ENCODE measurements around the gene ASMTL.
"Not testable (repeated sequence)": the region's sequence is repeated elsewhere in the genome, so short reads cannot be mapped to it uniquely, and the experiment has no call there.

Gene ASMTL

DNA sequence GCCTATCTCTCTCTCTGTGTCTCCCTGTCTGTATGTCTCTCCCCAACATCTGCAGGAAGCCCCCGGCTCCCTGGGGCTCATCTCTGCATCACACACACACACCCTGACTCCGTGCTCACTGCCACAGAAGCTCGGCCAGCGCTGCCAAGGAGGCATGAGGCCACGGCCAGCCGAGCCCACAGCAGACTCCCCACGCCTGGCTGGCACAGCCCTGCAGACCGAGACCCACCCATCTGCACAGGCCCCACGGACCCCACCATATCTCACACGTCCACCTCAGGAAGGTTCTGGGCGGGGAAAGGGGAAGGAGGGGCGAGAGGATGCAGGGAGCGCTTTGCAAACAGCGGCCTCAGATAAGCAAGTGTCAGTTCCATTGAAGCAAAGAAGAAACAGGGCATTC is 32.3 kb downstream of the ASMTL start:
- Mint-ChIP-seq H3K36me3 (ENCODE audit: low read depth) (peaks cover 53% of the 10 kb centered on the region), H3K27ac (no peak overlapping the region), H3K9me3 (peaks cover 32% of the 10 kb centered on the region), H3K4me1 (ENCODE audit: low read depth) (no peaks in the 10 kb centered on the region), H3K4me3 (no peak overlapping the region), H3K27me3 (ENCODE audit: low read depth) (no peaks in the 10 kb centered on the region)

DNA sequence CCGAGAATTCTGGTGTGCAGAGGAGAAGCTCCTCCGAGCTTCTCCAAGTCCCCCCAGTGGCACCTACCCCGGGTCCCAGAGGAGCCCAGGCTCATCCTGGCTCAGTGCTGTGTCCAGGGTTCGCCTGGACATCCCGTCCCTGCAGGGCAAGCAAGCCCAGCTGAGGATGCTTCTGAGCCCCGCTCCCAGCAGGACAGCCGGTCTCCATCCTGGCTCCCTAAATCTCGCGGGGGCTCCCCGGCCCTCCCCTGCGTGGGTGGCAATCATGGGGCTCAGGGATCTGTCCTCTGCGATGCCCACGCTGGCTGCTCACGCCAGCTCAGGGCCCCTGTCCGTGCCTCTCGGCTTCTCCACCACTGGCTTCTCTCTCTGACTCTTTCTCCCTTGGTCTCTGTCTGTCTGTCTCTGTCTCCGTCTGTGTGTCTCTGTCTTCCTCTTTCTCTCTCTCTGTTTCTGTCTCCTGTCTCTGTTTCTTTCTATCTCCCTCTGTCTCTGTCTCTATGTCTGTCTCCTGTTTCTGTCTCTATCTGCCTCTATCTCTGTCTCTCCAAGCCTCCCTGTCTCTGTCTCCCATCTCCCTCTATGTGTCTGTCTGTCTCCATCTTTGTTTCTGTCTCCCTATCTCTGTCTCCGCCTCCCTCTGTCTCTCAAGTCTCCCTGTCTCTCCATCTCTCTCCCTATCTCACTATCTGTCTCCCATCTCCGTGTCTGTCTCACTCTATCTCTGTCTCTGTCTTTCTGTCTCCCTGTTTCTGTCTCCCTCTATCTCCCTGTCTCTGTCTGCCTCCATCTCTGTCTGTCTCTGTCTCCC is 33.0 kb downstream of the ASMTL start:
- H3K4me1 Mint-ChIP-seq (ENCODE audit: low read depth): no peaks in the 10 kb centered on the region
- H3K27me3 Mint-ChIP-seq (ENCODE audit: low read depth): no peaks in the 10 kb centered on the region
- peaks cover 47% of the 10 kb centered on the region for H3K36me3 Mint-ChIP-seq (ENCODE audit: low read depth)
- peak overlapping the region; percentile 2 for H3K27ac Mint-ChIP-seq
- peaks cover 28% of the 10 kb centered on the region for H3K9me3 Mint-ChIP-seq
- H3K4me3 Mint-ChIP-seq: no peak overlapping the region

DNA sequence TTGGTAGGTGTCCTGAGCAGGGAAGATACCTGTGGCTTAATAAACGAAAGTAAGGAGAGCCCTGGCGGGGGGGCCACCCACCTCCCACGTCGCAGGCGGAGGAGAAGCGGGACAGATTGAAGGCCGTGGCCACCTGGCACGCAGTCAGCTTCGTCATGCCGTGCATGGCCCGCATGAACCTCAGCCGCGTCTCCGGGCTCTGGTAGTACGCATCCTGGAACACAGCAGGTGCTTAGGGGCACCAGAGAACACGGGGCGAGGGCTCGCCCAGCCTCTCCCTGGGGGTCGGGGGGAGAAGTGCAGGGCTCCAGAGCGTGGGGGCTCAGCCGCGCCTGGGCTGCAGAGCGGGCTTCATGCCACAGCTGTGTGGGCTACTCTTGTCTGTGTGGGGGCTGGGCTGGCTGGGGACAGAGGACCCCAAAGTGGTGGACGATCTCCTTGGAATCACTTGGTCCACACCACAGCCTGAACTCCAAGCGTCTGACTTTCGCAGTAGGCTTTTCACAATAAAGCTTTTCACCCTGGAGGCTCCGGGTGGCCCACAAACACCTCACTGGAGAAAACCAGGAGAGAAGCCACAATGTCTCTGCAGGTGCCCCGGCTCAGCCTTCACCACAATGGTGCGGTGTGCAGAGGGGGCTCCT is 33.7 kb downstream of the ASMTL start:
- Mint-ChIP-seq H3K9me3 (peaks cover 21% of the 10 kb centered on the region), H3K27me3 (ENCODE audit: low read depth) (no peaks in the 10 kb centered on the region), H3K4me1 (ENCODE audit: low read depth) (peaks cover under 1% of the 10 kb centered on the region), H3K36me3 (ENCODE audit: low read depth) (peaks cover 41% of the 10 kb centered on the region), H3K4me3 (no peak overlapping the region), H3K27ac (no peak overlapping the region)

DNA sequence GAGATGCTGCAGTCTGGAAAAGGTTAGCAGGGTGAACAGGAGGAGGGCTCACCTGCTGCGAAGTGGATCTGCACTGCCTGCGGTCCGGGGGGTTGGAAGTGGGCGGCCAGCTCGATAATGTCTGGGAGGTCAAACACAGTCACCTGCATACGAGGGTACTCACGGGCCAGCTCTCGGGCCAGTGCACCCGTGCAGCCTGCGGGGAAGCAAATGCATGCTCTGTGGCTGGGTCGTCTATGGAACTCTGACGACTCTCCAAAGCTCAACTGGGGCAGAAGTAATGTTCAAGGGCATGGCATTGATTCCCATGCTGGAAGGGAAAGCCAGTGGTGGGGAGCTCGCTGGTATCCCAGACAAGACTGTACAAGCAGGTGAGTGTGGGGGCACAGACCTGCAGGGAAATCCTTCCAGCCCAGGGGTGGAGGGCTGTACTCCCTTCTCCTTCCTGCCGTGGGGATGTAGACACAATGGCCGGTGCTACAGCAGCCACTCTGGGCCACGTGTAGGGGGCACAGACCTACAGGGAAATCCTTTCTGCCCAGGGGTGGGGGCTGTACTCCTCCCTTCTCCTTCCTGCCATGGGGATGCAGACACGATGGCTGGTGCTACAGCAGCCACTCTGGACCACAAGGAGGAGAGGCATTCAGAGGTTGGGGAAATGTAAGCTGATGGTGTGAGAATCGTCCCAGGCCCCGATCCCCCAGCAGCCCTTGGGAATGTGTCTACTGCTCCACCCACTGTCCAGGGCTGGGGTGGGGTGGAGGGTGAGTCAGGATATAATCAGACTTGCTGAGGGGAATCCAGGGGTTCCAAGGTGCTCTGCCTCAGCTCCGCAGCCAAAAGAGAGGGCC is 34.6 kb downstream of the ASMTL start:
- peaks cover 13% of the 10 kb centered on the region for H3K9me3 Mint-ChIP-seq
- H3K27me3 Mint-ChIP-seq (ENCODE audit: low read depth): no peaks in the 10 kb centered on the region
- H3K4me3 Mint-ChIP-seq: no peak overlapping the region
- H3K4me1 Mint-ChIP-seq (ENCODE audit: low read depth): peaks cover 3% of the 10 kb centered on the region
- H3K27ac Mint-ChIP-seq: no peak overlapping the region
- H3K36me3 Mint-ChIP-seq (ENCODE audit: low read depth): peaks cover 40% of the 10 kb centered on the region

DNA sequence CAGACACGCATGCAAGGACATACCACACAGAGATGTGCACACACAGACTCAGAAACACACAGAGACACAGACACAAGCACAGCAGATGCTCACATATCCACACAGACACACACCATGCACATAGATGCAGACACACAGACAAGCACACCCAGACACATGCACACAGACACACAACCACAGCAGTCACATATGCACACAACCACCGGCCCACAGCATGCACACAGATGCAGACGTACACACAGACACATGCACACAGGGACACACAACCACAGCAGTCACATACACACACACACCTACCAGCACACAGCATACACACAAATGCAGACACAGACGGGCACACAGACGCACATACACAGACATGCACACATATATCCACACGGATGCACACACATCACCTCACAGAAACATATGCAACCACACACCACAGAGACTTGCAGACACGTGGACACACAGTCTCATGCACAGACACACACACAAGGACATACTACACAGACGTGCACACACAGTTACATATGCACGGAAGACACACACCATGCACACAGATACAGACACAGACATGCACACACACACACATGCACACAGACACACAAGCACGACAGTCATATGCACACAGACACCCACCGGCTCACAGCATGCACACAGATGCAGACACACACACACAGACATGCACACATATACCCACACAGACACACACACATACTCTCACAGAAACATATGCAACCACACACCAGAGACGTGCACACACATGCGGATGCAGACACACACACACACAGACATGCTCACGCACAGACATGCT is 35.5 kb downstream of the ASMTL start:
- peaks cover 7% of the 10 kb centered on the region for H3K9me3 Mint-ChIP-seq
- no peak overlapping the region for H3K27ac Mint-ChIP-seq

DNA sequence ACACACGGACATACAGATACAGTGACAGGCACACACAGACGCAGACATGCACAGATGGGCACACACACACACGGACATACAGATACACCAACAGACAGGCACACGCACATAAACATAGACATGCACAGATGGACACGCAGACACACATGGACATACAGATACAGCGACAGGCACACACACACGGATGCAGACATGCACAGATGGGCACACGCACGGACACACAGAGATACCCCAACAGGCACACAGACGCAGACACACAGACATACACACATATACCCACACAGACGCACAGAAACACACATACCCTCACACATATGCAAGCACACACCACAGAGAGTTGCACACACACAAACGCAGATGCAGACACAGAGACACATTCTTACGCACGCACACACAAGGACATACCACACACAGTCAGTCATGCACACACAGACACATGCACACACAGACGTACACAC is 36.4 kb downstream of the ASMTL start:
- peaks cover 3% of the 10 kb centered on the region for H3K4me1 Mint-ChIP-seq (ENCODE audit: low read depth)

More for the DNA sequence above, 35.5 kb downstream of the ASMTL start:
- peaks cover 38% of the 10 kb centered on the region for H3K36me3 Mint-ChIP-seq (ENCODE audit: low read depth)
- H3K27me3 Mint-ChIP-seq (ENCODE audit: low read depth): no peaks in the 10 kb centered on the region
- H3K4me3 Mint-ChIP-seq: no peak overlapping the region
- peaks cover 3% of the 10 kb centered on the region for H3K4me1 Mint-ChIP-seq (ENCODE audit: low read depth)

DNA sequence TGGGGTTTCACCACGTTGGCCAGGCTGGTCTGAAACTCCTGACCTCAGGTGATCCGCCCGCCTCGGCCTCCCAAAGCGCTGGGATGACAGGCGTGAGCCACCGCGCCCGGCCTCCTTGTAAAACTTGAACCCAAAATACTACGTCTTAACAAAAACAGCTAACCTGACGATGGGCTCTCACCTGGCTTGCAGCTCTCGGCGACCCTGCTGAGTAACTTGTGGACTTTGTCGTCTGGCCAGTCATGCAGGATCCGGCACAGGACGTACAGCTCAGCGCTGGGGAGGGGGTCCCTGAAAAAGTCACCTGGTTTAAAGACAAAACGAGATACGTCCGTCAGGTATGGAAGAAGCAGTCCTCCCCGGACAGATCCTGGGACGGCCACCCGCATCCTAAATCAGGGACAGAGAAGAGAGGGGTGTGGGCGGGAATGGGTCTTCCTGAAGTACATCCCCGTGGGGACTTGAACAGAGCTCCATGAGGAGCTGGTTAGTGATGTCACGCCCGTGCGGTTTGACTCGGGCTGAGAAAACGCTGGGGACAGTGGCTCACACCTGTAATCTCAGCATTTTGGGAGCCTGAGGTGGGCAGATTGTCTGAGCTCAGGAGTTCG is 40.1 kb downstream of the ASMTL start:
- H3K4me3 Mint-ChIP-seq: no peak overlapping the region
- peaks cover 3% of the 10 kb centered on the region for H3K4me1 Mint-ChIP-seq (ENCODE audit: low read depth)
- H3K27me3 Mint-ChIP-seq (ENCODE audit: low read depth): no peaks in the 10 kb centered on the region
- no peaks in the 10 kb centered on the region for H3K9me3 Mint-ChIP-seq
- H3K36me3 Mint-ChIP-seq (ENCODE audit: low read depth): peaks cover 20% of the 10 kb centered on the region
- no peak overlapping the region for H3K27ac Mint-ChIP-seq

More for the DNA sequence above, 36.4 kb downstream of the ASMTL start:
- no peak overlapping the region for H3K27ac Mint-ChIP-seq
- H3K9me3 Mint-ChIP-seq: no peaks in the 10 kb centered on the region
- H3K27me3 Mint-ChIP-seq (ENCODE audit: low read depth): no peaks in the 10 kb centered on the region
- H3K4me3 Mint-ChIP-seq: no peak overlapping the region
- peaks cover 33% of the 10 kb centered on the region for H3K36me3 Mint-ChIP-seq (ENCODE audit: low read depth)

DNA sequence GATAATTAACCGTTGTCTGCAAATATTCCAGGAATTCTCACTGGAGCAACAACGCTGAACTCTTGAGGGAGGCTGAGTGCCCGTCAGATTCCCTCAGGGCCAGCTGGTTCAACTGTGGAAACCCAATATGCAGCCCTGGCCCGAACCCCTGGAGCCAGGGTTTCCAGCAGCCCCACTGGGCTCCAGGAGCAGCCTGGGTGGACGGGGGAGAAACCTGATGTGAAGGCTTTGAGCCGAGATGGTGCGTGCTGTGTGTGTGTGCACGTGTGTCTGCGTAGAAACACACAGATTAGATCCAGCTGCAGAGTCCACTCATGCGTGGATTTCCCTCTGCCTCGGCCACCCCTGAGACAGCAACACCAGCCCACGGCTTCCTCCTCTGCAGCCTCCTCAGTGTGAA is 41.4 kb downstream of the ASMTL start:
- H3K36me3 Mint-ChIP-seq (ENCODE audit: low read depth): peaks cover 20% of the 10 kb centered on the region
- no peaks in the 10 kb centered on the region for H3K27me3 Mint-ChIP-seq (ENCODE audit: low read depth)
- H3K4me3 Mint-ChIP-seq: no peak overlapping the region
- H3K9me3 Mint-ChIP-seq: no peaks in the 10 kb centered on the region
- no peak overlapping the region for H3K27ac Mint-ChIP-seq
- peaks cover 3% of the 10 kb centered on the region for H3K4me1 Mint-ChIP-seq (ENCODE audit: low read depth)

DNA sequence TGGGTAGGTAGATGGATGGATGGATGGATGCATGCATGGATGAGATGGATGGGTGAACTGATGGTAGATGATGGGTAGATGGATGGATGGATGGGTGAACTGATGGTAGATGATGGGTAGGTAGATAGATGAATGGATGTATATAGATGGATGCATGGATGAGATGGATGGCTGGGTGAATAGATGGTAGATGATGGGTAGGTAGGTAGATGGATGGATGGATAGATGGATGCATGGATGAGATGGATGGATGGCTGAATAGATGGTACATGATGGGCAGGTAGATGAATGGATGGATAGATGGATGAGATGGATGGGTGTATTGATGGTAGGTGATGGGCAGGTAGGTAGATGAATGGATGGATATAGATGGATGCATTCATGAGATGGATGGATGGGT is 45.7 kb downstream of the ASMTL start:
- peaks cover 4% of the 10 kb centered on the region for H3K36me3 Mint-ChIP-seq (ENCODE audit: low read depth)
- H3K4me1 Mint-ChIP-seq (ENCODE audit: low read depth): no peaks in the 10 kb centered on the region
- no peak overlapping the region for H3K27ac Mint-ChIP-seq
- H3K4me3 Mint-ChIP-seq: no peak overlapping the region
- H3K9me3 Mint-ChIP-seq: no peaks in the 10 kb centered on the region
- H3K27me3 Mint-ChIP-seq (ENCODE audit: low read depth): no peaks in the 10 kb centered on the region

DNA sequence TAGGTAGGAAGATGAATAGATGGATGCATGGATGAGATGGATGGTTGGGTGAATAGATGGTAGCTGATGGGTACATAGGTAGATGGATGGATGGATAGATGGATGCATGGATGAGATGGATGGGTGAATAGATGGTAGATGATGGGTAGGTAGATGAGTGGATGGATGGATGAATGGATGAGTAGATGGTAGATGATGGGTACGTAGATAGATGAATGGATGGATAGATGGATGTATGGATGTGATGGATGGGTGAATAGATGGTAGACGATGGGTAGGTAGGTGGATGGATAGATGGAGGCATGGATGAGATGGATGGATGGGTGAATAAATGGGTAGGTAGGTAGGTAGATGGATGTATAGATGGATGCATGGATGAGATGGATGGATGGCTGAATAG is 46.9 kb downstream of the ASMTL start:
- H3K36me3 Mint-ChIP-seq (ENCODE audit: low read depth); H3K9me3 Mint-ChIP-seq; H3K27ac Mint-ChIP-seq; H3K27me3 Mint-ChIP-seq (ENCODE audit: low read depth); H3K4me1 Mint-ChIP-seq (ENCODE audit: low read depth); H3K4me3 Mint-ChIP-seq: not testable (repeated sequence)

DNA sequence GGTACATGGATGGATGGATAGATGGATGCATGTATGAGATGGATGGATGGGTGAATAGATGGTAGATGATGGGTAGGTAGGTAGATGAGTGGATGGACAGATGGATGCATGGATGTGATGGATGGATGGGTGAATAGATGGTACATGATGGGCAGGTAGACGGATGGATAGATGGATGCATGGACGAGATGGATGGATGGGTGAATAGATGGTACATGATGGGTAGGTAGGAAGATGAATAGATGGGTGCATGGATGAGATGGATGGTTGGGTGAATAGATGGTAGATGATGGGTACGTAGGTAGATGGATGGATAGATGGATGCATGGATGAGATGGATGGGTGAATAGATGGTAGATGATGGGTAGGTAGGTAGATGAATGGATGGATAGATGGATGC is 48.8 kb downstream of the ASMTL start:
- H3K27me3 Mint-ChIP-seq (ENCODE audit: low read depth); H3K4me3 Mint-ChIP-seq; H3K4me1 Mint-ChIP-seq (ENCODE audit: low read depth); H3K36me3 Mint-ChIP-seq (ENCODE audit: low read depth); H3K27ac Mint-ChIP-seq; H3K9me3 Mint-ChIP-seq: not testable (repeated sequence)

DNA sequence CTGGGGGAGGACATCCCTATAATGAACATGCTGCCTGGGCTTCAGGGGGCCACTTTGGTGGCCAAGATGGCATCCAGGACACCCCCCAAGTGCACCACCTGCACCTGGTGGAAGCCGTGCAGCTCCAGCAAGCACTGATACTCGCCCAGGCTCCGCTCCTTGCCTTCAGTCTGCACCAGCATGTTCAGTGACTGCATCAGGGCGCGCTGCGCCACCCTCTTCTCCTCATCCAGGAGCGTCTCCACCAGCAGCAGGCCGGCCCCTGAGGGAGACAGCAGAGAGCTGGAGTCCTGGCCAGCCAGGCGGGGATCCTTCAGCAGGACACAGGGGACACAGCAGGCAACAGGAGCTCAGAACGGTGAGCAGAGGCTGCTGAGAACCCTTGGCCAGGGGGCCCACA is 49.5 kb downstream of the ASMTL start:
- H3K9me3 Mint-ChIP-seq: no peaks in the 10 kb centered on the region
- H3K27ac Mint-ChIP-seq: no peak overlapping the region
- no peaks in the 10 kb centered on the region for H3K27me3 Mint-ChIP-seq (ENCODE audit: low read depth)
- H3K4me3 Mint-ChIP-seq: no peak overlapping the region
- H3K36me3 Mint-ChIP-seq (ENCODE audit: low read depth): peaks cover 2% of the 10 kb centered on the region
- H3K4me1 Mint-ChIP-seq (ENCODE audit: low read depth): no peaks in the 10 kb centered on the region

DNA sequence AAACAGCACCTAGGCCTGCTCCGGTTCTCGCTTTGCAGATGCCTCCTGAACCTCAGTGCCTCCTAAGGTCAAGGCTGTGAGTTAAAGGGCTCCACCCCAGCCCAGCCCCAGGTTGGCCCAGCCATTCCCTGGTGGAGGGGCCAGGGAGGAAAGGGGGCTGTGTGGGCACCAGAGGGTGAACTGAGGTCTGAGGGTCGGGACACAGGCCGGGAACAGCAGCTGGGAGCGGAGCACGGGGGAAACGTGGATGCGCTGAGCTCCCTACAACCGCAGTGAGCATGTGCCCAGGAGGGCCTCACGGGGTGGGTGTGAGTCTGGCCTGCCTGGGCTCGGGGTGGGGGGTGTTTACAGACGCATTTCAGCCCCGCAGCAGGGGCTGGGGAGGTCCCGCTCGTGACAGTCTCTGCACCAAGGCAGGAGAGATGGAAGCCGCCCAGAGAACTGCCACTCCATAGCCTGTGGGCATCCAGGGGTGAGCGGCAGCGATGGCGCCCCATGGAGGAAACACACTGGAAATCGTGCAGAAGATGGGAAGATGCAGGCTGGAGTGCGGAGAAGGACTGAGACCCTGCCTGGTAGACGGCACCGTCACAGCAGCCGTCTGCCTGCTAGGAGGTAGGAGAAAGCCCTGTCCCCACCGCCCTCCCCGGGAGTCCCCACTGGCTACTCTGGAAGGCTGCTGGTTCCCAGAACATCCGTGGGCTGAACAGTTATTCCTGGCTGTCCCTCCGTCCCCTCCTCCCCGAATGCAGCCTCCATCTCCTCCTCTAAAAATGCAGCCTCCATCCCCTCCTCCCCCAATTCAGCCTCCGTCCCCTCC is 50.9 kb downstream of the ASMTL start:
- Mint-ChIP-seq H3K9me3 (no peaks in the 10 kb centered on the region), H3K4me3 (no peak overlapping the region), H3K27me3 (ENCODE audit: low read depth) (no peaks in the 10 kb centered on the region), H3K27ac (no peak overlapping the region), H3K36me3 (ENCODE audit: low read depth) (peaks cover 4% of the 10 kb centered on the region), H3K4me1 (ENCODE audit: low read depth) (no peaks in the 10 kb centered on the region)

Measured in T-helper 1 cell treated with Interleukin-12 subunit alpha and Interleukin-12 subunit beta and Interleukin-4 antibody, amounts not matched to agents 30 μg/mL and 1 μg/mL, for 36 hours (primary cell).